HCT116 (cell line): ENCODE measurements around the gene GGA1. TPM values are rescaled to one million over a fixed set of nuclear protein-coding genes. Genes with fewer than 3 reads are reported as not detected.

Source experiments
- ATAC-seq: fragments of 200-7000 bp; cut with Tn5 transposase; 2 replicates; pipeline ENCODE4 v1.9.1; 2020; ENCODE audit warnings: mild to moderate bottlenecking, moderate library complexity
- BruUV-seq: library from RNA; stranded (reverse); fragments of 400-500 nt; replicated peaks from 2 replicates; lab custom pipeline; 2021; lab: Mats Ljungman, UMichigan
- CTCF ChIA-PET: fragments of 300-600 bp; sonication (Branson Sonifier 250); formaldehyde crosslinking; loops from one replicate; lab custom pipeline; 2021; ENCODE audit warnings: antibody characterized with exemption; lab: Charles Lee
- POLR2A ChIA-PET: fragments of 300-600, 350-600 bp; sonication (Branson Sonifier 250); formaldehyde crosslinking; loops from one replicate; lab custom pipeline; 2021; ENCODE audit warnings: antibody characterized with exemption; lab: Charles Lee
- RAD21 ChIA-PET, 2 experiments: fragments of 300-600 bp; sonication (Branson Sonifier 250); formaldehyde crosslinking; loops; one replicate each; lab custom pipeline; 2023; ENCODE audit warnings: low total read pairs in 2 of 2; ENCODE audit not compliant: uncharacterized antibody in 2 of 2, unreplicated experiment in 2 of 2, low non-redundant PET in 1 of 2; lab: Charles Lee
- DNase-seq: peaks from one replicate; pipeline ENCODE4 v3.0.0-alpha.2; 2010; ENCODE audit warnings: low read depth, low spot score
- H2AFZ ChIP-seq: fragments of 200-600 bp; shearing (Covaris generic), sonication (generic); 2 replicates; pipeline ENCODE4 v1.6.1; 2017; ENCODE audit warnings: low read depth, mixed run types, mixed read lengths, antibody characterized with exemption, low read length; ENCODE audit not compliant: poor library complexity, severe bottlenecking
- H3K27ac ChIP-seq: 2 replicates; pipeline ENCODE4 v1.5.1; 2012; ENCODE audit warnings: low read depth, low read length
- H3K27me3 ChIP-seq: fragments of 200-600 bp; sonication (generic); 2 replicates; pipeline ENCODE4 v1.6.1; 2016; ENCODE audit warnings: mixed run types, low read length, mixed read lengths; ENCODE audit not compliant: insufficient read depth
- H3K36me3 ChIP-seq, 2 experiments: fragments of 200-500 bp in 1 of 2; fragments of 200-600 bp in 1 of 2; sonication (Bioruptor generic) in 1 of 2; sonication (generic) in 1 of 2; 2 replicates each; pipeline versions ENCODE4 v1.5.1 to v1.6.1; 2014 to 2016; ENCODE audit warnings: low read length in 2 of 2, inconsistent platforms in 1 of 2, mixed read lengths in 1 of 2, mixed run types in 1 of 2; ENCODE audit not compliant: insufficient read depth in 2 of 2, control insufficient read depth in 1 of 2
- H3K4me1 ChIP-seq, 2 experiments: fragments of 200-600 bp in 1 of 2; sonication (generic) in 1 of 2; 2 replicates each; pipeline versions ENCODE4 v1.5.1 to v1.6.1; 2012 to 2017; ENCODE audit warnings: low read length in 2 of 2, inconsistent platforms in 1 of 2, mild to moderate bottlenecking in 1 of 2, mixed read lengths in 1 of 2, mixed run types in 1 of 2, moderate library complexity in 1 of 2; ENCODE audit not compliant: insufficient read depth in 2 of 2, control insufficient read depth in 1 of 2
- H3K4me2 ChIP-seq: fragments of 200-600 bp; sonication (generic); 2 replicates; pipeline ENCODE4 v1.6.1; 2017; ENCODE audit warnings: mixed run types, low read length, mixed read lengths
- H3K4me3 ChIP-seq, 2 experiments: fragments of 200-600 bp in 1 of 2; sonication (generic) in 1 of 2; replicated peaks in 1 of 2; 2 replicates each; pipeline ENCODE4 v1.5.1; 2011 to 2016; ENCODE audit warnings: low read length in 2 of 2, control low read depth in 1 of 2, low read depth in 1 of 2, mild to moderate bottlenecking in 1 of 2, mixed read lengths in 1 of 2, mixed run types in 1 of 2
- H3K79me2 ChIP-seq: fragments of 200-600 bp; sonication (generic); 2 replicates; pipeline ENCODE4 v1.6.1; 2017; ENCODE audit warnings: mild to moderate bottlenecking, mixed run types, low read length, moderate library complexity, mixed read lengths; ENCODE audit not compliant: insufficient read depth
- H3K9ac ChIP-seq: fragments of 200-600 bp; sonication (generic); 2 replicates; pipeline ENCODE4 v1.6.1; 2016; ENCODE audit warnings: low read length, mixed read lengths
- H3K9me2 ChIP-seq: fragments of 200-600 bp; sonication (generic), shearing (Covaris generic); 2 replicates; pipeline ENCODE4 v1.6.1; 2017; ENCODE audit warnings: mixed run types, mild to moderate bottlenecking, moderate library complexity; ENCODE audit not compliant: insufficient read depth
- H3K9me3 ChIP-seq, 2 experiments: fragments of 200-500 bp in 1 of 2; fragments of 200-600 bp in 1 of 2; sonication (Bioruptor generic) in 1 of 2; sonication (generic) in 1 of 2; 2 replicates each; pipeline ENCODE4 v1.6.1; 2014 to 2017; ENCODE audit warnings: low read length in 2 of 2, mixed read lengths in 2 of 2, inconsistent platforms in 1 of 2, low read depth in 1 of 2, mild to moderate bottlenecking in 1 of 2, mixed run types in 1 of 2, moderate library complexity in 1 of 2; ENCODE audit not compliant: control insufficient read depth in 1 of 2, insufficient read depth in 1 of 2
- H4K20me1 ChIP-seq: fragments of 200-600 bp; sonication (generic), shearing (Covaris generic); 2 replicates; pipeline ENCODE4 v1.6.1; 2017; ENCODE audit warnings: mixed run types, mild to moderate bottlenecking, moderate library complexity; ENCODE audit not compliant: insufficient read depth
- CBX3 ChIP-seq: IDR thresholded peaks from 2 replicates; pipeline ENCODE4 v1.6.1; 2012; ENCODE audit warnings: low read depth
- EGR1 ChIP-seq: IDR thresholded peaks from 2 replicates; pipeline ENCODE4 v1.6.1; 2012; ENCODE audit warnings: low read depth
- ELF1 ChIP-seq: IDR thresholded peaks from 2 replicates; pipeline ENCODE4 v1.6.1; 2012; ENCODE audit warnings: low read depth, borderline replicate concordance
- EZH2 ChIP-seq: fragments of 200-600 bp; sonication (generic); IDR thresholded peaks from 2 replicates; pipeline ENCODE4 v1.6.1; 2017; ENCODE audit warnings: antibody characterized with exemption, mixed run types
- EZH2phosphoT487 ChIP-seq: fragments of 200-600 bp; IDR thresholded peaks from 2 replicates; pipeline ENCODE4 v1.6.1; 2018; ENCODE audit warnings: antibody characterized with exemption, borderline replicate concordance
- FOSL1 ChIP-seq: IDR thresholded peaks from 2 replicates; pipeline ENCODE4 v1.6.1; 2012; ENCODE audit warnings: low read depth
- POLR2A ChIP-seq: IDR thresholded peaks from 2 replicates; pipeline ENCODE4 v1.7.0; 2011; ENCODE audit warnings: borderline replicate concordance; ENCODE audit not compliant: insufficient read depth, insufficient read length; ENCODE audit errors: extremely low read depth
- POLR2AphosphoS5 ChIP-seq: IDR thresholded peaks from 2 replicates; pipeline ENCODE4 v1.6.1; 2011; ENCODE audit warnings: mild to moderate bottlenecking, low read depth, low read length, moderate library complexity
- RAD21 ChIP-seq: IDR thresholded peaks from 2 replicates; pipeline ENCODE4 v1.6.1; 2012; ENCODE audit warnings: low read depth, mild to moderate bottlenecking
- SIN3A ChIP-seq: IDR thresholded peaks from 2 replicates; pipeline ENCODE4 v1.6.1; 2012; ENCODE audit warnings: low read depth
- SP1 ChIP-seq: IDR thresholded peaks from 2 replicates; pipeline ENCODE4 v1.6.1; 2012; ENCODE audit warnings: low read depth
- SRF ChIP-seq: IDR thresholded peaks from 2 replicates; pipeline ENCODE4 v1.6.1; 2012; ENCODE audit warnings: low read depth
- TCF7L2 ChIP-seq: IDR thresholded peaks from 2 replicates; pipeline ENCODE4 v1.7.0; 2011; ENCODE audit warnings: borderline replicate concordance, inconsistent platforms; ENCODE audit not compliant: insufficient read depth, insufficient read length; ENCODE audit errors: extremely low read depth
- YY1 ChIP-seq: IDR thresholded peaks from 2 replicates; pipeline ENCODE4 v1.6.1; 2011; ENCODE audit warnings: low read length, low read depth, moderate library complexity, mild to moderate bottlenecking; ENCODE audit not compliant: insufficient replicate concordance; ENCODE audit errors: extremely low read depth
- ZFX ChIP-seq: fragments of 450-650 bp; IDR thresholded peaks from 2 replicates; pipeline ENCODE4 v1.6.1; 2017
- ZNF274 ChIP-seq: fragments of 200-500 bp; sonication (Bioruptor generic); IDR thresholded peaks from 2 replicates; pipeline ENCODE4 v1.6.1; 2014; ENCODE audit warnings: mild to moderate bottlenecking, low read depth, low read length, inconsistent platforms
- intact Hi-C: fragments of 100-400 bp; cut with micrococcal nuclease; formaldehyde crosslinking; loops from 2 replicates; pipeline ENCODE4 v1.10.0; 2022
- total RNA-seq: library from RNA; stranded (reverse); gene quantifications from one replicate; pipeline ENCODE4 v1.2.1, GENCODE V29; 2021; ENCODE audit not compliant: unreplicated experiment
- TF ChIP-seq, protein P1 (sequence below): IDR thresholded peaks from 2 replicates; pipeline ENCODE4 v1.6.1; 2012
- TF ChIP-seq, protein P2 (sequence below): IDR thresholded peaks from 2 replicates; pipeline ENCODE4 v1.6.1; 2012; ENCODE audit warnings: low read depth
- TF ChIP-seq, protein P3 (sequence below): IDR thresholded peaks from 2 replicates; pipeline ENCODE4 v1.6.1; 2011; ENCODE audit warnings: mild to moderate bottlenecking, low read length, moderate library complexity; ENCODE audit not compliant: insufficient replicate concordance; ENCODE audit errors: extremely low read depth
- TF ChIP-seq, protein P4 (sequence below): IDR thresholded peaks from 2 replicates; pipeline ENCODE4 v1.6.1; 2012

The GGA1 gene
- total RNA-seq, 1 experiment from 2014 or later = 89.8 TPM

DNA sequence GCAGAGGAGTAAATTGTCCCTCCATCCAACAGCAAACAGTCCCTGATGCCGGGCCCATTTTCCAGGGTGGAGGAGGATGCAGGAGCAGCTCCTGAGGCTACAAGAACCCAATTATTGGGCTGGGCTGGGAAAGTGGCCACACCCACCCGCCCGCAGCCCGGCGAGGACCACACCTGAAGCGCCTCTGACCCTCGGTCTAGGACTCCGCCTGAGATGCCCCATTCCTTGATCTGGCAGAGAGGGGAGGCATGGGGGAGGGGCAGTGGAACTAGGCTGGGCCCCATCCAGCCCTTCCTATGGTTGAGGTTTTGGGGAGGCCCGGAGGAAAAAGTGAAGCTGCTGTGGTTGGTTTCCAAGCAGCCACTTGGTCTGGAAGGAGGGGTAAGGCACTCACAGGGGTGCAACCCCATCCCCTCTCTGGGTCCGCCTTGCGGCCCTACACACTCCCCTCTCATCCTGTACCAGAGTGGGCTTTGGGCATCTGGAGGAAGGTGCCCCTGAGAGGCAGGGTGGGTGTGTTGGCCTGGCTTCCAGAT is 64.4 kb downstream of the GGA1 start:
- TF ChIP-seq EZH2 (no peak), FOSL1 (no peak), SP1 (no peak), RAD21 (no peak), CBX3 (no peak), YY1 (no peak), ELF1 (no peak), SIN3A (no peak), POLR2A (no peak), SRF (no peak), TCF7L2 (no peak), EZH2phosphoT487 (no peak), POLR2AphosphoS5 (no peak), ZNF274 (no peak), ZFX (no peak), EGR1 (no peak)
- TF ChIP-seq, protein P1, sequence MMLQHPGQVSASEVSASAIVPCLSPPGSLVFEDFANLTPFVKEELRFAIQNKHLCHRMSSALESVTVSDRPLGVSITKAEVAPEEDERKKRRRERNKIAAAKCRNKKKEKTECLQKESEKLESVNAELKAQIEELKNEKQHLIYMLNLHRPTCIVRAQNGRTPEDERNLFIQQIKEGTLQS = no peak
- TF ChIP-seq, protein P2, sequence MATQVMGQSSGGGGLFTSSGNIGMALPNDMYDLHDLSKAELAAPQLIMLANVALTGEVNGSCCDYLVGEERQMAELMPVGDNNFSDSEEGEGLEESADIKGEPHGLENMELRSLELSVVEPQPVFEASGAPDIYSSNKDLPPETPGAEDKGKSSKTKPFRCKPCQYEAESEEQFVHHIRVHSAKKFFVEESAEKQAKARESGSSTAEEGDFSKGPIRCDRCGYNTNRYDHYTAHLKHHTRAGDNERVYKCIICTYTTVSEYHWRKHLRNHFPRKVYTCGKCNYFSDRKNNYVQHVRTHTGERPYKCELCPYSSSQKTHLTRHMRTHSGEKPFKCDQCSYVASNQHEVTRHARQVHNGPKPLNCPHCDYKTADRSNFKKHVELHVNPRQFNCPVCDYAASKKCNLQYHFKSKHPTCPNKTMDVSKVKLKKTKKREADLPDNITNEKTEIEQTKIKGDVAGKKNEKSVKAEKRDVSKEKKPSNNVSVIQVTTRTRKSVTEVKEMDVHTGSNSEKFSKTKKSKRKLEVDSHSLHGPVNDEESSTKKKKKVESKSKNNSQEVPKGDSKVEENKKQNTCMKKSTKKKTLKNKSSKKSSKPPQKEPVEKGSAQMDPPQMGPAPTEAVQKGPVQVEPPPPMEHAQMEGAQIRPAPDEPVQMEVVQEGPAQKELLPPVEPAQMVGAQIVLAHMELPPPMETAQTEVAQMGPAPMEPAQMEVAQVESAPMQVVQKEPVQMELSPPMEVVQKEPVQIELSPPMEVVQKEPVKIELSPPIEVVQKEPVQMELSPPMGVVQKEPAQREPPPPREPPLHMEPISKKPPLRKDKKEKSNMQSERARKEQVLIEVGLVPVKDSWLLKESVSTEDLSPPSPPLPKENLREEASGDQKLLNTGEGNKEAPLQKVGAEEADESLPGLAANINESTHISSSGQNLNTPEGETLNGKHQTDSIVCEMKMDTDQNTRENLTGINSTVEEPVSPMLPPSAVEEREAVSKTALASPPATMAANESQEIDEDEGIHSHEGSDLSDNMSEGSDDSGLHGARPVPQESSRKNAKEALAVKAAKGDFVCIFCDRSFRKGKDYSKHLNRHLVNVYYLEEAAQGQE = no peak
- TF ChIP-seq, protein P3, sequence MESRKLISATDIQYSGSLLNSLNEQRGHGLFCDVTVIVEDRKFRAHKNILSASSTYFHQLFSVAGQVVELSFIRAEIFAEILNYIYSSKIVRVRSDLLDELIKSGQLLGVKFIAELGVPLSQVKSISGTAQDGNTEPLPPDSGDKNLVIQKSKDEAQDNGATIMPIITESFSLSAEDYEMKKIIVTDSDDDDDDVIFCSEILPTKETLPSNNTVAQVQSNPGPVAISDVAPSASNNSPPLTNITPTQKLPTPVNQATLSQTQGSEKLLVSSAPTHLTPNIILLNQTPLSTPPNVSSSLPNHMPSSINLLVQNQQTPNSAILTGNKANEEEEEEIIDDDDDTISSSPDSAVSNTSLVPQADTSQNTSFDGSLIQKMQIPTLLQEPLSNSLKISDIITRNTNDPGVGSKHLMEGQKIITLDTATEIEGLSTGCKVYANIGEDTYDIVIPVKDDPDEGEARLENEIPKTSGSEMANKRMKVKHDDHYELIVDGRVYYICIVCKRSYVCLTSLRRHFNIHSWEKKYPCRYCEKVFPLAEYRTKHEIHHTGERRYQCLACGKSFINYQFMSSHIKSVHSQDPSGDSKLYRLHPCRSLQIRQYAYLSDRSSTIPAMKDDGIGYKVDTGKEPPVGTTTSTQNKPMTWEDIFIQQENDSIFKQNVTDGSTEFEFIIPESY = no peak
- TF ChIP-seq, protein P4, sequence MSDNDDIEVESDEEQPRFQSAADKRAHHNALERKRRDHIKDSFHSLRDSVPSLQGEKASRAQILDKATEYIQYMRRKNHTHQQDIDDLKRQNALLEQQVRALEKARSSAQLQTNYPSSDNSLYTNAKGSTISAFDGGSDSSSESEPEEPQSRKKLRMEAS = no peak
- intact Hi-C loops = no loop called here
- H3K36me3 ChIP-seq = peaks cover 0 to 2% of the 10 kb centered on the region in 2 experiments; a peak in 1 of 4 replicates
- H3K4me1 ChIP-seq = peaks cover 43 to 66% of the 10 kb centered on the region in 2 experiments
- H3K4me3 ChIP-seq = no peak overlapping the region
- RAD21 ChIA-PET = no interaction called here
- no peak for ATAC-seq
- CTCF ChIA-PET = interaction anchor here (1.1 kb wide), 1 partner anchor 30 kb away, joined by 3 read pairs; no protein-coding TSS in a partner anchor
- DNase-seq = no peak
- no peak overlapping the region for H2AFZ ChIP-seq
- peaks cover 13% of the 10 kb centered on the region; the same call in 1 of the 2 replicates for H3K79me2 ChIP-seq
- H3K9ac ChIP-seq = no peak overlapping the region
- H3K27ac ChIP-seq = peak overlapping the region; percentile 26; the same call in 1 of the 2 replicates
- BruUV-seq = no TSS peak
- no peaks in the 10 kb centered on the region for H3K9me2 ChIP-seq
- no peaks in the 10 kb centered on the region for H3K27me3 ChIP-seq
- POLR2A ChIA-PET = interaction anchor here (4.6 kb wide), 1 partner anchor 14 kb away, joined by 71 read pairs; the partner anchor contains the start of gene PDXP
- H4K20me1 ChIP-seq = no peaks in the 10 kb centered on the region
- no peak overlapping the region for H3K4me2 ChIP-seq
- H3K9me3 ChIP-seq = no peaks in the 10 kb centered on the region
